HG03558 (cell line): Measurements from ENCODE around the gene LDLRAD3.

Experiments used
- ATAC-seq: cut with Tn5 transposase; IDR thresholded peaks from one replicate; pipeline ENCODE4 v1.9.1; 2021; ENCODE audit warnings: moderate number of reproducible peaks; ENCODE audit not compliant: unreplicated experiment; ENCODE audit errors: extremely low read depth

LDLRAD3 gene

GRCh38 chr11:36013950-36014897, 70.4 kb downstream of the LDLRAD3 start:
- ATAC-seq, result no peak

GRCh38 chr11:36014898-36015665, 71.2 kb downstream of the LDLRAD3 start:
- ATAC-seq, result no peak

- ATAC-seq, result no peak
Observed at GRCh38 chr11:36015799-36016198, 71.9 kb downstream of the LDLRAD3 start.

- no peak for ATAC-seq
Observed at GRCh38 chr11:36016263-36016662, 72.4 kb downstream of the LDLRAD3 start.

- no peak for ATAC-seq
Observed at GRCh38 chr11:36016709-36017108, 72.8 kb downstream of the LDLRAD3 start.

GRCh38 chr11:36019005-36019596, 75.2 kb downstream of the LDLRAD3 start:
- ATAC-seq, result no peak

GRCh38 chr11:36019722-36020121, 75.9 kb downstream of the LDLRAD3 start:
- ATAC-seq, result no peak

GRCh38 chr11:36022882-36023281, 79.0 kb downstream of the LDLRAD3 start:
- no peak for ATAC-seq

GRCh38 chr11:36023922-36024321, 80.1 kb downstream of the LDLRAD3 start:
- ATAC-seq, result no peak

GRCh38 chr11:36024716-36025115, 80.9 kb downstream of the LDLRAD3 start:
- no peak for ATAC-seq

GRCh38 chr11:36026315-36026968, 82.6 kb downstream of the LDLRAD3 start:
- ATAC-seq, result no peak

- ATAC-seq, result no peak
Observed at GRCh38 chr11:36027731-36028130, 83.9 kb downstream of the LDLRAD3 start.

GRCh38 chr11:36029616-36030015, 85.8 kb downstream of the LDLRAD3 start:
- ATAC-seq, result no peak

- ATAC-seq, result no peak
Observed at GRCh38 chr11:36030731-36031281, 86.9 kb downstream of the LDLRAD3 start.

- ATAC-seq, result no peak
Observed at GRCh38 chr11:36033082-36033751, 89.4 kb downstream of the LDLRAD3 start.

GRCh38 chr11:36033936-36034335, 90.1 kb downstream of the LDLRAD3 start:
- ATAC-seq, result no peak

- no peak for ATAC-seq
Observed at GRCh38 chr11:36034551-36035331, 90.9 kb downstream of the LDLRAD3 start.

- ATAC-seq, result no peak
Observed at GRCh38 chr11:36035454-36035853, 91.6 kb downstream of the LDLRAD3 start.

- no peak for ATAC-seq
Observed at GRCh38 chr11:36035999-36036398, 92.1 kb downstream of the LDLRAD3 start.
